ENCODE results near the gene TTC9B. TPM values are rescaled to one million over a fixed set of nuclear protein-coding genes. Genes with fewer than 3 reads are reported as not detected.

Gene TTC9B
- polyA plus RNA-seq, 2 of the 4 experiments (the other 2 are of a cell fraction) = not detected

GRCh38 chr19:40217934-40218890, at the start of gene TTC9B (continued):
- TF ChIP-seq MYC (IDR thresholded peaks at IDR 0.05; ENCODE audit: borderline replicate concordance, low read length) (no peak), TP53 (CRISPR knock-in tag; IDR thresholded peaks at IDR 0.05) (no peak), BHLHE40 (IDR thresholded peaks at IDR 0.05; ENCODE audit: low read depth, low read length) (no peak), RARB (CRISPR knock-in tag; IDR thresholded peaks at IDR 0.05) (no peak), REST (IDR thresholded peaks at IDR 0.05) (peak; percentile 96), PHF8 (IDR thresholded peaks at IDR 0.05; ENCODE audit: borderline replicate concordance, low read depth) (no peak), JUNB (IDR thresholded peaks at IDR 0.05) (no peak), HDAC2 (IDR thresholded peaks at IDR 0.05) (no peak), CBX2 (IDR thresholded peaks at IDR 0.05; ENCODE audit: borderline replicate concordance, low read depth) (no peak), CTCF (IDR thresholded peaks at IDR 0.05) (no peak), EHF (CRISPR knock-in tag; IDR thresholded peaks at IDR 0.05) (no peak), TFCP2L1 (CRISPR knock-in tag; IDR thresholded peaks at IDR 0.05) (no peak), ATOH8 (CRISPR knock-in tag; IDR thresholded peaks at IDR 0.05; ENCODE audit: low read depth) (0 out of 2 replicates have a peak, but pooled peaks have one; percentile 52), ZSCAN20 (CRISPR knock-in tag; IDR thresholded peaks at IDR 0.05) (no peak), POLR2A (IDR thresholded peaks at IDR 0.05; ENCODE audit: low read length) (no peak), EHMT2 (IDR thresholded peaks at IDR 0.05; ENCODE audit: low read depth) (peak; percentile 7; the same call in 1 of the 2 replicates), FOSL2 (IDR thresholded peaks at IDR 0.05) (no peak), FOSL2 (CRISPR knock-in tag; IDR thresholded peaks at IDR 0.05) (no peak), HEYL (CRISPR knock-in tag; IDR thresholded peaks at IDR 0.05) (no peak), HOXA7 (CRISPR knock-in tag; IDR thresholded peaks at IDR 0.05) (no peak), HMGXB4 (CRISPR knock-in tag; IDR thresholded peaks at IDR 0.05; ENCODE audit: borderline replicate concordance) (no peak), HOXB13 (CRISPR knock-in tag; IDR thresholded peaks at IDR 0.05; ENCODE audit: low read depth) (no peak)

All from A549 (cell line).